NAMALWA (cell line): ENCODE measurements around the gene ELFN2.

Experiments used
- DNase-seq: peaks from one replicate; pipeline ENCODE4 v3.0.0-alpha.2; 2015; ENCODE audit warnings: low spot score

The ELFN2 gene

DNA sequence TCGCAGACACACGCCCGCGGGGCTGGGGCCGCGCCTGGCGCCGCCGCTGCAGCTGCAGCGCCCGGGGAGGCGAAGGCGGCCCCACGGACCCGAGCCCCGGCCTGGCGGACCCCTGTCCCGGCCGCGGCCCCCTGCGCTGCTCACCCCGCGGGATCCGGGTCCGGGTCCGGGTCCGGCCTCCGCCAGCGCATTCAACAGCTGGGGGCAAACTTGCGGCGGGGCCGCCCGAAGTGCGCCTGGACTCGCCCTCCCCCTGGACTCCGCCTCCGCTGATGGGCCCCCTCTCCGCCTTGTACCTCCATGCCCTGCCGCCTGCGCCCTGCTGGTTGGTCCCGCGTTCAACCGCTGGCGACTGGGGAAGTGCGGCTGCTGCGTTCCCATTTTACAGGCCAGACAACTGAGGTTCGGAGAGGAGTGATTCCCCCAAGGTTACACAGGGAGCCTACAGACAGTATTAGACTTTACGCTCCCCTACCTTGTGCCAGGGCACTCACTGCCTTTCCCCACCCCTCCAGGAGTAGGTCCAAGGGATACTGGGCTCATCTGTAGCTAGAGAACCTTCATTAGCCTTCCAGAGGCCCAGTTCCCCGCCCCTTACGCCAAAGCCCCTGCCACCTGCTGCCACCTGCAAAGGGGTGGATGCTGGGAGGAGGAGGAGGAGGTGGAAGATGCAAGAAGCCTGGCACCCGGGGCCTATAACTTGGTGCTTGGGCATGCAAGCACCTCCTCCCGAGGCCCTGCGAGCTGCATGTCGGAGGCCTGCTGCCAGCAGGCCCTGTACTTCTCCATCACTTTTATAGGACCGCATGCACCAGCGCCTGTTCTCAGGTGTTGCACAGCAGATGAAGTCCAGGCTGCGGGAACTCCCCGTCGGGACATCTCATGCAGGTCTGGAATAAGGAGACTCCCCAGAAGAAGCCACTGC is 694 bp upstream of the ELFN2 start:
- no peak for DNase-seq

GRCh38 chr22:37426706-37427134 is 559 bp downstream of the ELFN2 start:
- no peak for DNase-seq

DNA sequence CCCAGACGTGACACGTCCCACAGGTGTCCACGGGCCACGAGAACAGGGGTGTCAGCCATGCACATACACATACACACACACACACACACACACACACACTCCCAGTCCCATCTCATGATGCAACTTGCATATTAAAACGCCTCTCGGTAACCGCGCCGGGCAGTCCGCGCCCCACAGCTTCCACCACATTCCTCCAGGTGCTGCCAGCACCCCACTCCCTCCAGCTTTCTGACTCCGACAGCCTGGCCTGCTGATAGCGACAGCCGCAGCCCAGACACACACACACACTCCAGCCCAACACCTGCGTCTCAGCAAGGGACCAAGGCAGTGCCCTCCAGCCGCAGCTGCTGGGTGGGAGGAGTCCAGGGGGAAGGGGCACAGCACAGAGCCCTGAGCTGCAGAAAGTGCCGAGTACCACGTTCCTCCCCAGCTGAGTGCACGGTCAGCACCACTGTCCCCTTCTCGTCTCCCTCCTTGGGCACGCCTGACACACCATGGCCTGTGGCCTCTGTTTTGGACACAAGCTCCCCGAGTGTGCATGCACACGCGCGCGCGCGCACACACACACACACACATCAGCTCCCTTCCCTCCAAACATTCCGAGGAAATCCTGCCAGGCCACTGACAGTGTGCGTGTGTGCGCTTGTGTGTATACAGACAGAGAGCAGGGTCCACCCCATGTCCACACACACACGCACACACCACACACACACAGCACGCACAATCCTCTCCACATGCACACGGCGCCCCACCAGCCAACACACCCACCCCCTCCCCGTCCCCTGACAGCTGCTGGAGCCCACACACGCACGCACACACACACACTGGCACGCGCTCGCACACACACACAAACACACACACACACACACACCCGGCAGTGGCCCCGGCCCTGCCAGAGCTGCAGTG is 1.2 kb downstream of the ELFN2 start:
- peak; percentile 88 for DNase-seq

GRCh38 chr22:37425369-37425768 is 1.9 kb downstream of the ELFN2 start:
- DNase-seq = no peak

- no peak for DNase-seq
Observed at GRCh38 chr22:37423283-37423682, 4.0 kb downstream of the ELFN2 start.

GRCh38 chr22:37421468-37421877 is 5.8 kb downstream of the ELFN2 start:
- no peak for DNase-seq

DNA sequence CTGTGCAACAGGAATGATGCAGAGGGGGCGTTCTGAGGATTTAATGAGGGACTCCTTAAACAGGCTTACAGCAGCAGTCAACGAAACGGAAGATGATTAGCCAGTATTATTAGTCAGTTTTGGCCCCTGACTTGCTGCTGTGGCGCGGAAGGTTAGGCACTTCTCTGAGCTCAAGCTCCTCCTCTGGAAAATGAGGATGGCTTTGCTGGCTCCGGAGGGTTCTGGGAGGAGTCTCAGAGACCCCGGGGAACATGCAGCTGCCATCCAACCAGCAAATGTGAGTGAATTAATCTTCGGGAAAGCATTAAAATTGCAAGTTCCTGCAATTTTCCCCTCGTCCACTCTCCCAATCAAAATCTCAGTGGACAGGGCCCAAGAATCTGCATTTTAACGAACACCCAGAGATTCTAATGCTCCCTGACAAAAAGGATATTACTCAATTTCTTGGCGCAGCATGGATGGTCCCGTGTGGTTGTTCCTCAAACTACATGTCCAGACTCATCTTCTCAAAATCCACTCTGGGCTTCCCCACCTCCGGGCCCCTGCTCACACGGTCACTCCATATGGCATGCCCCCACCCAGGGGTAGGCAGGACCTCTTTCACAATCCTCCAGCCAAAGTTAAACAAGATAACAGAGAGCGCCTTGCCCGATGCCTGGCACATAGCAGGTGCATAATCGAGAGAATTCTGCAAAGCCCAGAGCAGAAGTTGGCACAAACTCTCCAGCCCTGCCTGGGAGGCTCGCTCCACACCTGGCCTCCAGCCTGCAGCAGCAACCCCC is 6.4 kb downstream of the ELFN2 start:
- DNase-seq = no peak

DNA sequence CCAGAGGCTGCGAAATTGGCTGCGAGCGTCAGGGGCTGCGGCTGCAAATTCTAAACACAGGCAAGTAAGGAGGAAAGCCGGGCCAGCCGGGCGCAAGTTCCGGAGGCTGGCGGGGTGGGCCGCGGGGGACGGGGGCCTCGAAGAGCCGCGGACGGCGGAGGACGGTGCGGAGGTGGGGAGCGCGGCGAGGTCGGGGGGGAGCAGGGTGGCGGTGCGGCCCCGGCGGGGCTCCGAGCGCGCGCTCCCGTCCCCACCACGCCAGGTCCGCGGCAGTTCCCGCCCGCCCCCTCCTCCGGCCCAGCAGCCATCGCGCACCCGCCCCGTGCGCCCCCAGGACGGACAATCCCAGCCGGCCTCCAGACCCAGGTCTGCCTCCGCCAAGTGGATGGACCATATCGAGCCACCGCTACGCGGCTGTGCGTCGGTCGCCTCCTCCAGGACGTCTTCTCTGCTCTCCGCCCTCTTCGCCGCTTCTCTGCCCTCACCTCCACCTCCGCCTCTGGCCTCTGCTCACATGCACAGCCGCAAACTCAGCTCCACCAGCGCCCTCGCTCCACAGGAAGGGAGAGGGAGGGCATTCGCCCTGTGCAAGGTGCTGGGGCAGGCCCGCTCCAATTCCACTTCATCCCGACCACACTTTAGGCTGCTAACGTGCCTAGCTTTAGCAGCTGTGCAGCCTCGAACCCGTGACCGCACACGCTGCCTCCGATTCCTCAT is 7.2 kb downstream of the ELFN2 start:
- DNase-seq = no peak

DNA sequence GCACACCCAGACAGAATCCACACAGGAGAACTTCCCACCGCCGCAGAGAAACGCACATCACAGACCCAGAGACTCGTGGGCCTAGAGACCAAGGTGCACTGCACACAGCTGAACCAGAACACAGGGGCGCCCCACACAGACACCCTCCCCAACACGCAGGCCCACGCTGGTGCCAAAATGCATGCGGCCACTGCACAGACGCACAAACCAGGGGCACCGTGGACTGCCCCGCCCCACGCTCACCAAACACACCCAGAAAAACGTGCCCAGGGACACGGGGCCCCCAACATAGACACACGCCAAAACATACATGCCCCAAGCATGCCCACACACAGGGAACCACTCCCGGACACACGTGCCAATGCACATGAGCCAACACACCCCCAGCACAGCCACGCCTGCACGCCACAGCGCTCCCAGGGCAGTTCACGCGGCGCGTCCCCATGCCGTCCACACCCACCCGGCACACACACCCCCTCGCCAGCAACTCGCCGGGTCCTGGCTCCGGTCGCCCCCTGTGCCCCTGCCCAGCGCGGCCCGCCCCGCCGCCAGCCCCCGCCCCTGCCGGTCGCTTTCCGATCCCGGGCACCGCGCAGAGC is 7.8 kb downstream of the ELFN2 start:
- no peak for DNase-seq

DNA sequence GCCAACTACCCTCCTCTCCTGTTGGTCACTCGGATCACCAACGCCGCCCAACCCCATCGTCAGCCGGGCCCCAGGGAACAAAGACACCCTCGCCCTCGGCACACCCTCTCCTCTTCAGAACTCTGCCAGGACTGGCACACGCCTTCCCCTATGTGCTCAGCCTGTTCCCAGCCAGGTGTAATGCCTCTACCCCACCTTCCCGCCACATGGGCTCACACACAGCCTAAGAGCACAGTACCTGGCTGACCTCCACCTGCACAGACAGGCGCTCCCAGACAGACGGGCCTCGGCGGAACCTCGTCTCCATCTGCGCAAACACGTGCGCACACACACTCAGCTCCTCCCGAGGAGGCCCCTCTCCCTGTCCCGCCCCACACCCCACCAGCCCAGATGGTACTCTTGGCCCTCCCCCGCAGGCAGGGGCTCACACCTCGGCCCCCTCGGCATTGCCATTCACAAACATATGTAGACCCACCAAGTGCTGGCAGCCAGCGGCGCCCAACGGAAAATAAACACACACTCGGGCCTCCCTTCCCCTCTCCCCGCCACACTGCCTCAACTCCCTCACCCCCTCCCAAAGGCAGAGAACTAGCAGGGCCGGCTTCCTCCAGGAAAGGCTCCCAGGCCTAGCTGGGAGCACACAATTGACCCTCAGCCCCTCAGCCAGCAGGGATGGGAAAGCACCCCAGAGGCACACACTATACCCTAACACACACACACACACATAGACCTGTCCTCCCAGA is 8.5 kb downstream of the ELFN2 start:
- no peak for DNase-seq

GRCh38 chr22:37417677-37418348 is 9.5 kb downstream of the ELFN2 start:
- no peak for DNase-seq

GRCh38 chr22:37417264-37417663 is 10.0 kb downstream of the ELFN2 start:
- DNase-seq = no peak

DNA sequence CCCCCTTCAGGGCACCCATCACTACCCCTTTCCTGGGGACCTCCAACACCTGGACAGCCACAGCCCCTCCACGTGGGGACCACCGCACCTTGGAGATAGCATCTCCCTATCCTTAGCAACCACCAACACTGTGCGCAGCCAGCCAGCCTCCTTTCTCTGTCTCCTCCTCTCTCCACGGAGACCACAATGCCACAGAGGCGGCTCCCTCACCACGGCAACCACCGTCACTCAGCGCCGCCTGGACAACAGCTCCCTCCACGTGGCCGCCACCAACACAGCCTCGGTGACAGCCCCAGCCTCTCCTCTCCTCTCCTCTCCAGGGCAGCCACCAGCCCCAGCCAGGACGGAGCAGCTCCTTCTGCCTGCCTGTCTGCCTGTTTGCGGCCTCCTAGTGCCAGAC is 10.5 kb downstream of the ELFN2 start:
- no peak for DNase-seq

- DNase-seq = no peak
Observed at GRCh38 chr22:37416389-37416788, 10.9 kb downstream of the ELFN2 start.

GRCh38 chr22:37415210-37415609 is 12.1 kb downstream of the ELFN2 start:
- no peak for DNase-seq

GRCh38 chr22:37414288-37414687 is 13.0 kb downstream of the ELFN2 start:
- DNase-seq = no peak

- no peak for DNase-seq
Observed at GRCh38 chr22:37413546-37413945, 13.7 kb downstream of the ELFN2 start.

- no peak for DNase-seq
Observed at GRCh38 chr22:37412495-37413250, 14.6 kb downstream of the ELFN2 start.

DNA sequence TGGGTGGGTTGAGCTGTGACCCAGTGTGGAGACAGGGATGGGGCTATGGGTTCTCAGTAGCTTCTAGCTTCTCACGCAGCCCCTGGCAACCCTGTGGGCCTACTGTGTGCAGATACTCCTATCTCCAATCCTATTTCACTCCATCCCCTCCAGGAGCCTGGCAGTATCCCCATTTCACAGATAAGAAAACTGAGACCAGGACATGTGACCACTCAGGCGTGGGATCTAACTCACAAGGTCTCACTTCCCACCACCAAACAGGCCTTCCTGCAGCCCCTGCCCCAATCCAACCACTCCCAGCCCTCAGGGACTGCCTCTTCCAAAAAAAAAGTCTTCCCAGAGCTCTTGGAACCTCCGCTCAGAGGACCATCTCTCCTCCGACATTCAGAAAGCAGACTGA is 15.6 kb downstream of the ELFN2 start:
- no peak for DNase-seq
